HepG2 (cell line): ENCODE measurements around the gene GCN1.
A peak's percentile ranks its signal among the peaks of the same experiment; 100 is the strongest.

ENCODE experiments used
- ATF7 ChIP-seq, 2 experiments: fragments of 450-650 bp in 1 of 2; sonication (generic) in 1 of 2; formaldehyde crosslinking in 1 of 2; IDR thresholded peaks; 2 replicates each; pipeline versions ENCODE4 v1.4.0 to v1.6.1; 2016 to 2020; ENCODE audit warnings: antibody characterized with exemption in 1 of 2, mild to moderate bottlenecking in 1 of 2, missing genetic modification reagents in 1 of 2
- EZH2 ChIP-seq: conservative IDR thresholded peaks from 2 replicates; pipeline ENCODE4 v1.6.1; 2012; ENCODE audit warnings: mild to moderate bottlenecking, low read depth, low read length, moderate library complexity
- HOXA5 ChIP-seq: sonication (generic); formaldehyde crosslinking; IDR thresholded peaks from 2 replicates; pipeline ENCODE4 v1.4.0; 2020; ENCODE audit warnings: missing genetic modification reagents
- POLR2A ChIP-seq, 2 experiments: IDR thresholded peaks; 2 replicates each; pipeline ENCODE4 v1.6.1; 2011; ENCODE audit warnings: low read depth in 2 of 2, low read length in 2 of 2, mild to moderate bottlenecking in 1 of 2, moderate library complexity in 1 of 2; ENCODE audit not compliant: insufficient read depth in 1 of 2
- RAD21 ChIP-seq: fragments of 450-650 bp; formaldehyde crosslinking; IDR thresholded peaks from 2 replicates; pipeline ENCODE4 v1.5.0; 2020; ENCODE audit warnings: mild to moderate bottlenecking
- ZNF276 ChIP-seq: sonication (generic); formaldehyde crosslinking; IDR thresholded peaks from 2 replicates; pipeline ENCODE4 v1.4.0; 2020; ENCODE audit warnings: mild to moderate bottlenecking, low read depth, missing genetic modification reagents
- TF ChIP-seq, protein P1 (sequence below): sonication (generic); formaldehyde crosslinking; IDR thresholded peaks from 2 replicates; pipeline ENCODE4 v1.4.0; 2020; ENCODE audit warnings: missing genetic modification reagents

DNA sequence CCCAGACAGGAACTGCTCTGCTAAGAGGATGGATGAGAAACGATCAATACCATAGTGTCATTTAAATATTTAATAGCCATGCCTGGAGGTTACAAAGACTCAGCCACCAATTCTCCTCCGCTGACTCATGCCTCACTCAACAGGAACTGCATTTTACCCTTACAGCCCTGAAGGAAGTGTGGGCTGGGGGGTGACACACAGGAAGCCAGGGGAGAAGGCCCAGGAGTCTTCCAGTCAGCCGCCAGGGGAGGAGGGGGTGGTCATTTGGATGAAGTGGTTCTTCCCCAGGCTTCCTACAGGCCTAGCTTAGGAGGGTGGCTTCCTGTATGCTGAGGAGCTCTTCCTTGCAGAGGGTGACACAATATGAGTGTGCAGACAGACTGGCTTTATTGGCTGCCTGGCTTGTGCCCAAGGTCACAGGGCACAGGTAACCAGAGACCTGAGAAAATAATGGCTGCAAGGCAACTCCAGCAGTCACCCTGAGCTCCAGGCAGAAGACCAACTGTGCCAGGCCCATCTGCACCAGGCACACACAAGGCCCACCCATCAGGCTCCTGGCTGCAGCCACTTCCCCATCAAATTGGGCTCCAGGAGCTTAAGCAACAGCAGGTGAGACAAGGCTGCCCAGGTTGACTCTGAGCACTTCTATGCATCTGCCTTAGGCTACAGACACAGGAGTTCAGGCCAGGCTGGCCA, 36.9 kb upstream of the GCN1 start:
- no peak for TF ChIP-seq EZH2
- TF ChIP-seq POLR2A (IDR thresholded peaks at IDR 0.05; ENCODE audit: insufficient read depth in 1 of 2, low read depth in 2 of 2, low read length in 2 of 2), result no peak
- TF ChIP-seq ZNF276, result no peak
- no peak for TF ChIP-seq RAD21
- TF ChIP-seq, protein P1, sequence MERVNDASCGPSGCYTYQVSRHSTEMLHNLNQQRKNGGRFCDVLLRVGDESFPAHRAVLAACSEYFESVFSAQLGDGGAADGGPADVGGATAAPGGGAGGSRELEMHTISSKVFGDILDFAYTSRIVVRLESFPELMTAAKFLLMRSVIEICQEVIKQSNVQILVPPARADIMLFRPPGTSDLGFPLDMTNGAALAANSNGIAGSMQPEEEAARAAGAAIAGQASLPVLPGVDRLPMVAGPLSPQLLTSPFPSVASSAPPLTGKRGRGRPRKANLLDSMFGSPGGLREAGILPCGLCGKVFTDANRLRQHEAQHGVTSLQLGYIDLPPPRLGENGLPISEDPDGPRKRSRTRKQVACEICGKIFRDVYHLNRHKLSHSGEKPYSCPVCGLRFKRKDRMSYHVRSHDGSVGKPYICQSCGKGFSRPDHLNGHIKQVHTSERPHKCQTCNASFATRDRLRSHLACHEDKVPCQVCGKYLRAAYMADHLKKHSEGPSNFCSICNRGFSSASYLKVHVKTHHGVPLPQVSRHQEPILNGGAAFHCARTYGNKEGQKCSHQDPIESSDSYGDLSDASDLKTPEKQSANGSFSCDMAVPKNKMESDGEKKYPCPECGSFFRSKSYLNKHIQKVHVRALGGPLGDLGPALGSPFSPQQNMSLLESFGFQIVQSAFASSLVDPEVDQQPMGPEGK (CRISPR knock-in tag), result peak; percentile 43
- TF ChIP-seq ATF7 (IDR thresholded peaks at IDR 0.05), result no peak
- no peak for TF ChIP-seq ATF7 (CRISPR knock-in tag; IDR thresholded peaks at IDR 0.05)
- no peak for TF ChIP-seq HOXA5 (CRISPR knock-in tag)
